ENCODE results near the gene PLPP3. TPM values are rescaled to one million over a fixed set of nuclear protein-coding genes. Genes with fewer than 3 reads are reported as not detected.

PLPP3 gene
- total RNA-seq, 4 donors from 2014 or later, result 138 to 244 (median 181) TPM

DNA sequence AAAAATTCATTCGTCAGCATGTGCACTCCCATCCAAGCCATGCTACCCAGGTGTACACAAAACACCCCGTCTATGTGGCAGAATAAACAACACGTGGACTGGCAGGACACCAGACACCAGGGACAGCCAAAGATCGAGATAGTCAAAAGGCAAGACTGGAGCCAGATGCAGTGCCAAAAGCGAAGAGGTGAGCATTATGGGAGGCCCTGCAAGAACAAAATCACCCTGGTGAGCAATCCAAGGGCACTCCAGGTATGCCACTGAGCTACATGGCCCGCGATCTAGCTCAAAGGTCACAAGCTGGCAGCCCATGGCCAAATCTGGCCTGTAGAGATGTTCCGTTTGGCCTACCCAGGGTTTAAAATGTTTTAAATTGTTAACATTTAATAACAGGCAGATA lies 33.7 kb downstream of the PLPP3 start:
- no peaks in the 10 kb centered on the region for H3K9me3 ChIP-seq
- H3K27me3 ChIP-seq, result no peaks in the 10 kb centered on the region
- peaks cover 71 to 84% (median 80%) of the 10 kb centered on the region in 4 donors for H3K4me1 ChIP-seq
- H3K4me3 ChIP-seq, result no peak overlapping the region
- no peak overlapping the region for H3K27ac ChIP-seq (replicated peaks in 1 of 4)
- DNase-seq (ENCODE audit: extremely low spot score), result no peak
- intact Hi-C loops (cut with DNase I), result no loop called here
- TF ChIP-seq POLR2AphosphoS5 (IDR thresholded peaks at IDR 0.05), result no peak
- TF ChIP-seq POLR2A (IDR thresholded peaks at IDR 0.05; ENCODE audit: low read depth), result no peak
- no peak for TF ChIP-seq EP300 (IDR thresholded peaks at IDR 0.05)
- TF ChIP-seq, protein P1, sequence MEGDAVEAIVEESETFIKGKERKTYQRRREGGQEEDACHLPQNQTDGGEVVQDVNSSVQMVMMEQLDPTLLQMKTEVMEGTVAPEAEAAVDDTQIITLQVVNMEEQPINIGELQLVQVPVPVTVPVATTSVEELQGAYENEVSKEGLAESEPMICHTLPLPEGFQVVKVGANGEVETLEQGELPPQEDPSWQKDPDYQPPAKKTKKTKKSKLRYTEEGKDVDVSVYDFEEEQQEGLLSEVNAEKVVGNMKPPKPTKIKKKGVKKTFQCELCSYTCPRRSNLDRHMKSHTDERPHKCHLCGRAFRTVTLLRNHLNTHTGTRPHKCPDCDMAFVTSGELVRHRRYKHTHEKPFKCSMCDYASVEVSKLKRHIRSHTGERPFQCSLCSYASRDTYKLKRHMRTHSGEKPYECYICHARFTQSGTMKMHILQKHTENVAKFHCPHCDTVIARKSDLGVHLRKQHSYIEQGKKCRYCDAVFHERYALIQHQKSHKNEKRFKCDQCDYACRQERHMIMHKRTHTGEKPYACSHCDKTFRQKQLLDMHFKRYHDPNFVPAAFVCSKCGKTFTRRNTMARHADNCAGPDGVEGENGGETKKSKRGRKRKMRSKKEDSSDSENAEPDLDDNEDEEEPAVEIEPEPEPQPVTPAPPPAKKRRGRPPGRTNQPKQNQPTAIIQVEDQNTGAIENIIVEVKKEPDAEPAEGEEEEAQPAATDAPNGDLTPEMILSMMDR (IDR thresholded peaks at IDR 0.05), result no peak
- no peaks in the 10 kb centered on the region for H3K36me3 ChIP-seq
- WGBS, result 87% methylated on average over 8 of the region's 8 CpGs

DNA sequence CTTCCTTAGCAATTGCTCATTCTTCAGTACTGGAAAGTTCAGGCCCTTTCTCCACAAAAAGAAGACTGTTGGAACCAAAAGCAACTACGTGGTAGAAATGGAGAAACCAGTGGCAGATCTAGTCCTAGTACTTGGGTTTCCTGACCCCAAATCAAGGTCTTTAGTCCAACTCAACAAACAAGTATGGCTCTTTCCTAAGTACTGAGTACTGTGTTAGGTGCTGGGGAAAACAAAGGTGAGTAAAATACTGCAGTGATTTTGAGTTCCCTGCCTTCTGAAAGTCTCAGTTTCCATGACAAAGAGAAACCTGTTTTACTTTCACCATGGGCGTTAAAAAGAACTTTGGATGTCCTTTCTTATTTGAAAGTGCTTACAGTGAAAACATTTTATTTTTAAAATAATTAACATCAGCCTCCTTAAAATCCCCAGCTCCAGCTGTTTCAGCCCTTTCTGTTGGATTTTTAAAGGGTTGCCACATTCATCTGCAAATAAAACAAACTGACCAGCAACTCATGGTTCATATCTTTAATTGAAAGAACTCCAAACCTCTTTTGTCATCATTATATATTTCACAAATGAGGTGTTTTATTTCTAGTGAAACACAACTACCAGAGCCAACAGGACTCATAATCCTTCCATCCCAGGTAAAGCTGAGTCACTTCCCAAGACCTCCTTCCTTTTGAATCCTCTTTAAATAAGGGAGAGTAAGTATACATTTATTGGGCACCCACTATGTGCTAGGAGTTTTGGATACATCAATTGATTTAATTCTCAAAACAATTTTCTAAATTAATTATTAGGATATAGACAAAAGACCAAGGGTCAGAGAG lies 35.4 kb downstream of the PLPP3 start:
- Histone ChIP-seq H3K4me3 (no peak overlapping the region), H3K4me1 (peaks cover 71 to 84% (median 77%) of the 10 kb centered on the region in 4 donors), H3K36me3 (no peaks in the 10 kb centered on the region), H3K9me3 (no peaks in the 10 kb centered on the region), H3K27ac (replicated peaks in 1 of 4) (no peak overlapping the region), H3K27me3 (no peaks in the 10 kb centered on the region)
- no peak for TF ChIP-seq POLR2A (IDR thresholded peaks at IDR 0.05; ENCODE audit: low read depth)
- no peak for TF ChIP-seq POLR2AphosphoS5 (IDR thresholded peaks at IDR 0.05)
- TF ChIP-seq EP300 (IDR thresholded peaks at IDR 0.05), result no peak
- TF ChIP-seq, protein P1 (IDR thresholded peaks at IDR 0.05), result no peak
- intact Hi-C loops (cut with DNase I), result no loop called here
- no peak for DNase-seq (ENCODE audit: extremely low spot score)
- 76% methylated on average over 2 of the region's 2 CpGs for WGBS

DNA sequence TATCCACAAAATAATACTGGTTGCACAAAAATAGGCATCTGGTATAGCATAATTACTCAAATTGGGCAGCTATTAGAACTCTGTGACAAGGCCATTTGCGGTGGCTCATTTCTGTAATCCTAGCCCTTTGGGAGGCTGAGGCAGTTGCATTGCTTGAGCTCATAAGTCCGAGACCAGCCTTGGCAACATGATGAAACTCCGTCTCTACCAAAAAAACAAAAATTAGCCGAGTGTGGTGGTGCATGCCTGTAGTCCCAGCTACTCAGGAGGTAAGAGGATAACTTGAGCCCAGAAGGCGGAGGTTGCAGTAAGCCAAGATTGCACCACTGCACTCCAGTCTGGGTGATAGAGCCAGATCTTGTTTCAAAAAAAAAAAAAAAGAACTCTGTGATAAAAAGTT lies 36.7 kb downstream of the PLPP3 start:
- intact Hi-C loops (cut with DNase I), result no loop called here
- Histone ChIP-seq H3K27ac (replicated peaks in 1 of 4) (no peak overlapping the region), H3K4me1 (peaks cover 67 to 84% (median 75%) of the 10 kb centered on the region in 4 donors), H3K27me3 (no peaks in the 10 kb centered on the region), H3K4me3 (no peak overlapping the region), H3K36me3 (no peaks in the 10 kb centered on the region), H3K9me3 (no peaks in the 10 kb centered on the region)
- TF ChIP-seq, protein P1 (IDR thresholded peaks at IDR 0.05), result no peak
- no peak for TF ChIP-seq POLR2AphosphoS5 (IDR thresholded peaks at IDR 0.05)
- no peak for TF ChIP-seq EP300 (IDR thresholded peaks at IDR 0.05)
- no peak for TF ChIP-seq POLR2A (IDR thresholded peaks at IDR 0.05; ENCODE audit: low read depth)
- DNase-seq (ENCODE audit: extremely low spot score), result no peak
- 99% methylated on average over 5 of the region's 5 CpGs for WGBS

DNA sequence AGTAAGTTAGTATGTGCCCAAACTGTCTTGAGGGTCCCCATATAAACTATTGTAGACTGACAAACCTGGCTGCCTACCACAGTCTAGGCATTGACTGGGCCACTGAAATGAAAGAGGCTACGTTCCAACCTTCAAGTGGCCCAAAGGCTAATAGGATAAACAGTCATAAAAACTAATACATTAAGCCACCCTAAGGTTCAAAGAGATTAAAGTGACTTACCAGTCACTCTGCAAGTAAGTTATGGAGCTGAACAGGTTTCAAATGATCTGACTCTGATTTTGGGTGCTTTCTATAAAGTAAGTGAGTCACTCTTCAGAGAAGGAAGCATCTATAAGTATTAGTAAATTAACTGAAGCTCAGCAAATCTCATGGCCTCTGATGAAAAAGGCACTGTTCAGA lies 38.0 kb downstream of the PLPP3 start:
- intact Hi-C loops (cut with DNase I), result no loop called here
- no peaks in the 10 kb centered on the region for H3K9me3 ChIP-seq
- H3K4me3 ChIP-seq, result no peak overlapping the region
- DNase-seq (ENCODE audit: extremely low spot score), result no peak
- 87% methylated on average over 1 of the region's 1 CpG for WGBS
- H3K4me1 ChIP-seq, result peaks cover 61 to 85% (median 70%) of the 10 kb centered on the region in 4 donors
- no peak overlapping the region for H3K27ac ChIP-seq (replicated peaks in 1 of 4)
- TF ChIP-seq, protein P1 (IDR thresholded peaks at IDR 0.05), result no peak
- no peak for TF ChIP-seq POLR2A (IDR thresholded peaks at IDR 0.05; ENCODE audit: low read depth)
- TF ChIP-seq EP300 (IDR thresholded peaks at IDR 0.05), result no peak
- TF ChIP-seq POLR2AphosphoS5 (IDR thresholded peaks at IDR 0.05), result no peak
- peaks cover 4 to 7% (median 6%) of the 10 kb centered on the region in 4 donors for H3K36me3 ChIP-seq
- no peaks in the 10 kb centered on the region for H3K27me3 ChIP-seq
